Spinal cord (tissue), 10 donors: ENCODE measurements around the gene PRR7. TPM values are rescaled to one million over a fixed set of nuclear protein-coding genes. Genes with fewer than 3 reads are reported as not detected.
A peak's percentile ranks its signal among the peaks of the same experiment; 100 is the strongest.

Experiments
- DNase-seq, 6 donors: peaks; one replicate each; pipeline versions ENCODE4 v3.0.0 to v3.0.0-alpha.2; 2013 to 2015; ENCODE audit warnings: low spot score in 6 of 6, low read depth in 4 of 6
- H3K27ac ChIP-seq: one replicate; pipeline ENCODE4 v1.5.1; 2013; ENCODE audit warnings: low read depth, low read length, control low read depth
- H3K27me3 ChIP-seq: one replicate; pipeline ENCODE4 v1.6.1; 2013; ENCODE audit warnings: low read length; ENCODE audit not compliant: control insufficient read depth, insufficient read depth
- H3K36me3 ChIP-seq: one replicate; pipeline ENCODE4 v1.6.1; 2013; ENCODE audit warnings: low read length; ENCODE audit not compliant: control insufficient read depth, insufficient read depth
- H3K4me1 ChIP-seq: one replicate; pipeline ENCODE4 v1.6.1; 2013; ENCODE audit warnings: low read length; ENCODE audit not compliant: control insufficient read depth, insufficient read depth
- H3K4me3 ChIP-seq: one replicate; pipeline ENCODE4 v1.5.1; 2013; ENCODE audit warnings: low read depth, low read length, control low read depth
- H3K9me3 ChIP-seq: one replicate; pipeline ENCODE4 v1.6.1; 2013; ENCODE audit warnings: low read length; ENCODE audit not compliant: control insufficient read depth, insufficient read depth
- WGBS: methylation state at CpG from one replicate; pipeline ENCODE4 v1.1.5; 2013; ENCODE audit warnings: missing lambda C conversion rate; ENCODE audit not compliant: insufficient coverage; 5-methylcytosine and 5-hydroxymethylcytosine counted together
- polyA plus RNA-seq, 2 donors: library from polyadenylated mRNA; unstranded; fragments of 120-200 nt; gene quantifications; one replicate each; pipeline ENCODE4 v1.2.1, GENCODE V29; 2013; ENCODE audit not compliant: insufficient read length in 2 of 2
- total RNA-seq, 2 donors: library from RNA; depleted of rRNA in 1 of 2; stranded (reverse); fragments of 120-200 nt in 1 of 2; fragments of >200 nt in 1 of 2; gene quantifications; one replicate each; pipeline versions ENCODE4 v1.2.3 to v1.2.4, GENCODE V29; 2013 to 2014
- donor health status: healthy.

Gene PRR7
- total and polyA plus RNA-seq, 4 donors = 4.3 to 31.7 (median 18.5) TPM

GRCh38 chr5:177491429-177491945, 44.9 kb downstream of the PRR7 start:
- H3K27ac ChIP-seq = no peak overlapping the region
- H3K9me3 ChIP-seq = no peaks in the 10 kb centered on the region
- H3K27me3 ChIP-seq = no peaks in the 10 kb centered on the region
- H3K4me1 ChIP-seq = peaks cover 51% of the 10 kb centered on the region
- WGBS = 46% methylated on average over 27 of the region's 43 CpGs
- peak in 1 of 6 donors; percentile 39 for DNase-seq
- no peak overlapping the region for H3K4me3 ChIP-seq
- peaks cover 79% of the 10 kb centered on the region for H3K36me3 ChIP-seq

- Histone ChIP-seq H3K9me3 (no peaks in the 10 kb centered on the region), H3K27me3 (no peaks in the 10 kb centered on the region), H3K27ac (no peak overlapping the region), H3K36me3 (peaks cover 78% of the 10 kb centered on the region), H3K4me3 (no peak overlapping the region), H3K4me1 (peaks cover 58% of the 10 kb centered on the region)
- WGBS = 93% methylated on average over 51 of the region's 54 CpGs
- no peak for DNase-seq
These were observed 45.6 kb downstream of the PRR7 start for GRCh38 chr5:177491983-177492746.

- Histone ChIP-seq H3K9me3 (no peaks in the 10 kb centered on the region), H3K27me3 (peaks cover 2% of the 10 kb centered on the region), H3K4me3 (no peak overlapping the region), H3K36me3 (peaks cover 73% of the 10 kb centered on the region), H3K4me1 (peaks cover 63% of the 10 kb centered on the region), H3K27ac (no peak overlapping the region)
- no peak for DNase-seq
- 95% methylated on average over 7 of the region's 7 CpGs for WGBS
These were observed 46.2 kb downstream of the PRR7 start for GRCh38 chr5:177492841-177493240.

- DNase-seq = no peak
- Histone ChIP-seq H3K27ac (peak overlapping the region; percentile 93), H3K36me3 (peaks cover 64% of the 10 kb centered on the region), H3K4me3 (no peak overlapping the region), H3K9me3 (no peaks in the 10 kb centered on the region), H3K4me1 (peaks cover 71% of the 10 kb centered on the region), H3K27me3 (peaks cover 7% of the 10 kb centered on the region)
- WGBS = 82% methylated on average over 2 of the region's 5 CpGs
These were observed 47.3 kb downstream of the PRR7 start for GRCh38 chr5:177493795-177494345.

GRCh38 chr5:177494346-177495195, 48.0 kb downstream of the PRR7 start:
- DNase-seq = peak in 2 of 6 donors; percentile 78 to 83
- Histone ChIP-seq H3K4me1 (peaks cover 66% of the 10 kb centered on the region), H3K4me3 (peak overlapping the region; percentile 74), H3K27me3 (peaks cover 7% of the 10 kb centered on the region), H3K36me3 (peaks cover 57% of the 10 kb centered on the region), H3K9me3 (no peaks in the 10 kb centered on the region), H3K27ac (peak overlapping the region; percentile 93)
- WGBS = 50% methylated on average over 9 of the region's 11 CpGs

- Histone ChIP-seq H3K4me3 (peak overlapping the region; percentile 74), H3K27ac (peak overlapping the region; percentile 93), H3K9me3 (no peaks in the 10 kb centered on the region), H3K27me3 (peaks cover 7% of the 10 kb centered on the region), H3K36me3 (peaks cover 48% of the 10 kb centered on the region), H3K4me1 (peaks cover 65% of the 10 kb centered on the region)
- 60% methylated on average over 12 of the region's 14 CpGs for WGBS
- DNase-seq = peak in 1 of 6 donors; percentile 80
These were observed 48.8 kb downstream of the PRR7 start for GRCh38 chr5:177495243-177496060.

- Histone ChIP-seq H3K27ac (peak overlapping the region; percentile 93), H3K4me3 (peak overlapping the region; percentile 74), H3K36me3 (peaks cover 40% of the 10 kb centered on the region), H3K4me1 (peaks cover 67% of the 10 kb centered on the region), H3K9me3 (no peaks in the 10 kb centered on the region), H3K27me3 (peaks cover 7% of the 10 kb centered on the region)
- WGBS = 32% methylated on average over 9 of the region's 12 CpGs
- no peak for DNase-seq
These were observed 49.6 kb downstream of the PRR7 start for GRCh38 chr5:177496070-177496726.

GRCh38 chr5:177496727-177497291, 50.2 kb downstream of the PRR7 start:
- DNase-seq = peak in 2 of 6 donors; percentile 67 to 83
- H3K4me1 ChIP-seq = peaks cover 68% of the 10 kb centered on the region

More at GRCh38 chr5:177496727-177497291, 50.2 kb downstream of the PRR7 start:
- H3K36me3 ChIP-seq = peaks cover 35% of the 10 kb centered on the region
- no peaks in the 10 kb centered on the region for H3K9me3 ChIP-seq
- H3K27me3 ChIP-seq = peaks cover 7% of the 10 kb centered on the region
- H3K27ac ChIP-seq = peak overlapping the region; percentile 93
- WGBS = 0% methylated on average over 6 of the region's 29 CpGs
- peak overlapping the region; percentile 74 for H3K4me3 ChIP-seq
